NK-92 (cell line): ENCODE measurements around the gene PKNOX2.

ENCODE experiments used
- DNase-seq: peaks from one replicate; lab custom pipeline; 2025; ENCODE audit not compliant: unreplicated experiment; lab: John Stamatoyannopoulos, UW

PKNOX2 gene

DNA sequence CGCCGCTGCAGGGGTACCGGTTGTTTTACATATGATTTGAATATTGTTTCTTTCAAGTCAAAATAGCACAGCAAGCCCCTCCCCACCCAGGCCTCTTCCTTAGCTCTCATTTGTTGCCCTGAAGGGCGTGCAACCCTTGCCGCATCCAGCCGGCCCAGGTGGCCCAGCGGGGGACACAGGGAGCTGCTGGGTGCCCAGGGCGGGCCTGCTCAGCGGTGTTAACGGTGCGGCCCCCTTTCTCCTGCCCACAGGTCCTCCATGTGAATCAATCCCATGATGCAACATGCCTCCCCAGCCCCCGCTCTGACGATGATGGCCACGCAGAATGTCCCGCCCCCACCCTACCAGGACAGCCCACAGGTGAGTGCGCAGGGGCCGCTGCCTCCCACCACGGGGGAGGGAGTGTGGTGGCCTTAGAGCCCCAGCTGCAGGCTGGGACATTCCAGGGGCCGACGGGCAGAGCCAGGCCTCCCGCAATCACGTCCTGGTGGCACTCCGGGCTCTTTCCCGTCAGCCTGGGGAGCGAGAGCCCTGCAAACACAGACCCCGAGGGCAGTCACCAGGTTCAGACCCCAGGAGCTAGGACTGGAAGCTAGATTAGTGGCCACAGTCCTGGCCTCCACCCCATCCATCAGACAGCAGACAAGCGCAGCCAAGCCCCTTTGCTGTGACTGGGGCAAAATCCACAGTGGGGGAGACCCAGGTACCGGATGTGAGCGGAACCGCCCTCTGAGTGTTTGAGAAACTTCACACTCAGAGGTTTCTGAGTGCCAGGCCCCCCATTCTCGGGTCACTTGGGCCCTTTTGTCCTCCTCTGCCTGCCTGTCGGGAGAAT lies 186.7 kb downstream of the PKNOX2 start:
- no peak for DNase-seq

DNA sequence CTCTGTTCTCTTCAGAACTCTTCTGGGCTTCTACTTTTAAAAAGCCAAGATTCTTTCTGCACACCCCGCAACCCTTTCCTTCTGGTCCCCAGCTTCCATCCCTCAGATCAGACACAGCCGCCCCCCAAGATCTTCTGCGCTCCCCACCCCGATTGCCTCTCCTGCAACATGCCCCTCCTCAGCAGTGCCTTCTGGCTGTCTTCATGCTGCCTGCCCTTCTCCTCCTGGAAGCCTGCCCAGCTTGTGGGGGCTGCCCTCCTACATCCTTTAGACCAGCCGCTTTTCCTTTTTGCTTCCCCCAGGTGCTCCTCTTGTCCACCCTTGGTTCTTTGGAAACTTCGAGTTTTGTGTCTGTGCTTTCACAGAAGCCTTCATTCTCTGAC lies 187.3 kb downstream of the PKNOX2 start:
- DNase-seq = no peak

GRCh38 chr11:125356797-125357196 lies 192.2 kb downstream of the PKNOX2 start:
- DNase-seq = no peak

DNA sequence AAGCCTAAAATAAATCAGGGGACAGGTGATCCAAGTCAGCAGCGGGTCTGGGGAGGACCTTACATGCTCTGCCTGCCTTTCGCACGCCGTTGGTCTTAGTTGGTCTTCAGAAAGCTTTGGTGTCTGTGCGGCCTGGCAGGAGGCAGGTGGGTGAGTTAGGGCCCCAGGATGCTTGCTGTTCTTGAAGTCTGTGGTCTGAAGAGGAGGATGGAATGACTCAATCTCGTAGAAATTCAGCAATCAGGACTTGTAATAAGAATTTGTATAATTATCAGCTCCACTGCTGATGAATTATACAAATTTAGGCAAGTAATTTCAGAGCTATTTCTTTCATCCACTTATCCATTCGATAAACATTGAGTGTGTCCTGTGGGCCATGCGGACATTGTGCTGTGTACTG lies 193.0 kb downstream of the PKNOX2 start:
- no peak for DNase-seq

DNA sequence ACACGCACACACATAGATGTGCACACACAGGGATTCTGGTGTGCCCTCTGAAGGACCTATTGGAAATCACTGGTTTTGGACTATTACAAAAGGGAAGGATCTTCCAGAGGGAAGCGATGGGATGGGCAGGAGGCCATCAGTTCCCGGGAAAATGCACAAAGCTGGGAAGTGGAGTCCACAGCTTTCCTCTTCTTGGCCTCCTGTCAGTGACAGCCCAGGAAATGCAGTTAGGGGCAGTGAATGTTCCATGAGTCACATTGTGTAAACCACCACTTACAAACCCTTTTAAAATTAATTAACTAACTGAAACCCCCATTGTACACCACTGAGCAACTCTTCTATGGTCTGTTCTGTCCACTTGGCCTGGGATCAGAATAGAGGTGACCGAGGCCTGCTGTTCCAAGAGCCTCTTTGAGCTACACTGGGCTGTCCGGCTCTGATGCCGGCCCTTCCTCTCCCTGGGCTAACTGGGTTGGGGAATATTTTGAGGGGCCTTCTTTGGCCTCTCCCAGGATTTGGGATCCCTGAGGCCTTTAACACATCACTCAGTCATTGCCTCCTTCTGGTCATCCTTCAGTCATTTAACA lies 193.8 kb downstream of the PKNOX2 start:
- no peak for DNase-seq

DNA sequence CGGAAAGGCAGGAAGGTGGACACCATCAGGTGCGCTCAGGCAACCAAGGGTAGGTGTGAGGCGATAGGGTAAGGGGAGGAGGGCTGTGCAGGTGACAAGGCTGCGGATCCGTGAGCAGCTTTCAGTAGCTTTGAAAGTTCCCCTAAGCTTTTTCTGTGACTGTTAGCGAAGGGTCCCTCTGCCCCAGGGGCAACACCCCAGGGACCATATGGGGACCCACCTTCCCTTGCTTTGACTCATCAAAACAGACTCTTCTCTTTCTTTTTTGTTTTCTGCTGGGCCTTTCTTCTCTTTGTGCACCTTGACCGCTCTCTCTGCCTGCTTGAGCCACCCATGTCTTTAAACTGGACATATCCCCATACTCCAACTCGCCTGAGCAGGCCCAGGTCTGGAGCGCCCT lies 194.6 kb downstream of the PKNOX2 start:
- no peak for DNase-seq

DNA sequence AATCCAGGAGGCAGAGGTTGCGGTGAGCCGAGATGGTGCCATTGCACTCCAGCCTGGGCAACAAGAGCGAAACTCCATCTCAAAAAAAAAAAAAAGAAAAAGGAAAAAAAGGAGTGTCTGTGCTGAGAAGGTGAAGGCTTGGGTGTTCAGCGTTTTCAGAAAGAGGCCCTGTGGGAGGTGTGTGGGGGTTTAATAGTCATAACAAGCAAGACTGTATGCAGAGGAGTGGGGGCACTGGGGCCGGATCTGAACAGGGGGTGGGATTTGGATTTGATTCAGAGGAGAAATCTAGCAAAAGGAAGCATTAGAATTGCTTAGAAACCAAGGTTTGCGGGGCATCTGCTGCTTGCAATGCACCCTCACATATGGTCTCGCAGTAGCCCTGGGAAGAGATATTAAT lies 195.5 kb downstream of the PKNOX2 start:
- DNase-seq = no peak

DNA sequence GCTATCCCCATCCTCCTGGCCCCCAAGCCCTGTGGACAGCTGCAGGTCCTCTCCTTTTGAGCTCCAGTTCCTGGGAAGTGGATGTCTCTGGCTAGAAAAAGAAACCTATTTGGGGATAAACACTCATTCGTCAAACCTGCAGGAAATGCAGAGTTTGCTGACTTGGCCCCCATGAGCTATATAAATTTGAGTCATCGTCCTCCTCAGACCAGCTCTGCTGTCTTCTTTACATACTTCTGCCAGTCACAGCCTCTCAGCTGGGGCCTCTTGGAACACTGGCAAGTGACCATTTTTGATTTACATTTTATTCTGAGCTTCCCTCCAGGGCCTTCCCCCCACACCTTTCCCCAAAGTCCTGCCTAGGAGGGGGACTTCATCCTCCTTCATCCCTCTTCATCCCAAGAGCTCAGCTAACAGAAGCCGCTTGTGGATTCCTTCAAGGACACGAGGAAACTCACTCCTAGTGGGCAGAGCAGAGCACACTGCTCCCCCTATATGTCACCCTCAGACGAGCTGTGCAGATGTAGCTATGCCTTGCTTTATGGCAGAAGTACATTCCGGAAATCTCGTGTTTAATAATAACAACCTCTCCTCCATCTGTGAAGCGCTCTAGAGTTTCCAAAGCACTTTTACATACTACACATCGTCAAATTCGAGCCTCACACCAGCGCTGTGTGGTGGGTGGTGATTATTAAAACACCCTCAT lies 199.7 kb downstream of the PKNOX2 start:
- DNase-seq = no peak

DNA sequence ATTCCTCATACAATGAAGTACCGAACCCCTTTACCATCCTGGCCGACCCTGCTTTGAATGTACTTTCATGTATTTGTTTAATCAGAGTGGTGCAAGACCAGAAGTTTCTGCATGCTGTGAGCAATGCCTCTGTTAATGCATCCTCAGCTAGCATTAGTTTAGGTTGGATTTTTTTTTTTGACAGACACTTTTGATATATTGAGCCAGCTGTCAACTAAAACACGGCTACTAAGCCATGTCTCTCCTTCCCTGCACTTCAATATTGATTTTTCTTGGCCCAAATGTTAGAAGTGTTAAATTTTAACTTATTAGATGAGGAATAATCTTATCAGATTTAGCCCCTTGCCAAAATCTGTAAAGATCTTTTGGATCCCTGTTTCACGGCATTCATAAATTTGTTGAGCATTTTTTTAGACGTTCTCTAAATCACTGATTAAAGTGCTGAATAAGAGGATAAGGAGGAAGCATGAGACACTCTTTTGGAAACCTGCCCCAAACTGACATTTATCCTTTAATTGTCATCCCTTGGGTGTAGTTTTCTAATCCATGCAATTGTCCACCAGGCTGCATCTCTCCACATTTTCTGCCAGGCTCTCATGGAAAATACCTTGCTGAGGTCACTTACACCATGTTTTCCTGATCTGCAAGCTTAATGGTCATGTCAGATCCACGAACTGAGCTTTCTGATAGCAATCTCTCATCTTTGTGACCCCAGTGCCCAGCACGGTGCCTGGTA lies 200.8 kb downstream of the PKNOX2 start:
- no peak for DNase-seq

- DNase-seq = no peak
Measured at GRCh38 chr11:125367710-125368109, 203.2 kb downstream of the PKNOX2 start.

- no peak for DNase-seq
Measured at GRCh38 chr11:125368757-125369156, 204.2 kb downstream of the PKNOX2 start.

GRCh38 chr11:125369808-125370207 lies 205.3 kb downstream of the PKNOX2 start:
- no peak for DNase-seq

DNA sequence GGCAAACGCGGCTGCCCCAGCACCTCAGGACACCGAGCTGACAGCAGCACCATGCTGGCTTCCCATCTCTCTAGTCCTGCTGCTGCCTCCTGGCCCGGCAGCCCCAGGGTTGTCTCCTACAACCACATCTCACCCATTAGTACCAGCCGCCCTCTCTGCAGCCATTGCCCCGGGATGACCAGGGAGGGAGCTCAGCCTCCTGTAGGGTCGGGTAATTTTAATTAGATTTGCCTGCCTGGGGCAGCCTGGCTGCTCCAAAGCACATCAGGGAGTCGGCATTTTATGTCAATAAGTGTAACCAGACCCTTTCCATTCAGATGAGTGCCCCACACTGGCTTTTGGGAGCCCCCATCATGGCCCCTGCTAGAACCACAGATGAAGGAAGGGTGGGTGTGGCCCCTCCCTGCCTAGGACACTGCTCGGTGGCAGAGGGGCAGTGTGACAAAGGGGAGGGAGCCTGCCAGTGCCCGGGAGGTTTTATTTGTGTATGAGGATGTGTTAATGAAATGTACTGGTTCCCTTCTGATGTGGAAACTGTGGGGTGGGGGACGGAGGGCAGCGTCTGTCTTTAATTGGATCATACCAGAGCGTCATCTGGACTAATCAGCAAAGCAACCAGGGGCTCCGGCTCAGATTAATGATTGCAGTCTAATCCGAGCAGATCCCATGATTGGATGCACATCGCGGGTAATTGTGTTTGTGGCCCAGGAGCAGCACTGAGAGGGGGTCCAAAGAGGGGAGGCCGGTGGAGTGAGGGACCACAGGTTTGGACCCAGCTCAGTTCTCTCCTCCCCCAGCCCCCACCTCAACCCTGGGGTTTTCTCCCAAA lies 206.2 kb downstream of the PKNOX2 start:
- DNase-seq = no peak

GRCh38 chr11:125371431-125371935 lies 206.9 kb downstream of the PKNOX2 start:
- DNase-seq = no peak

GRCh38 chr11:125372088-125372487 lies 207.5 kb downstream of the PKNOX2 start:
- DNase-seq = no peak

GRCh38 chr11:125372911-125373310 lies 208.4 kb downstream of the PKNOX2 start:
- no peak for DNase-seq

DNA sequence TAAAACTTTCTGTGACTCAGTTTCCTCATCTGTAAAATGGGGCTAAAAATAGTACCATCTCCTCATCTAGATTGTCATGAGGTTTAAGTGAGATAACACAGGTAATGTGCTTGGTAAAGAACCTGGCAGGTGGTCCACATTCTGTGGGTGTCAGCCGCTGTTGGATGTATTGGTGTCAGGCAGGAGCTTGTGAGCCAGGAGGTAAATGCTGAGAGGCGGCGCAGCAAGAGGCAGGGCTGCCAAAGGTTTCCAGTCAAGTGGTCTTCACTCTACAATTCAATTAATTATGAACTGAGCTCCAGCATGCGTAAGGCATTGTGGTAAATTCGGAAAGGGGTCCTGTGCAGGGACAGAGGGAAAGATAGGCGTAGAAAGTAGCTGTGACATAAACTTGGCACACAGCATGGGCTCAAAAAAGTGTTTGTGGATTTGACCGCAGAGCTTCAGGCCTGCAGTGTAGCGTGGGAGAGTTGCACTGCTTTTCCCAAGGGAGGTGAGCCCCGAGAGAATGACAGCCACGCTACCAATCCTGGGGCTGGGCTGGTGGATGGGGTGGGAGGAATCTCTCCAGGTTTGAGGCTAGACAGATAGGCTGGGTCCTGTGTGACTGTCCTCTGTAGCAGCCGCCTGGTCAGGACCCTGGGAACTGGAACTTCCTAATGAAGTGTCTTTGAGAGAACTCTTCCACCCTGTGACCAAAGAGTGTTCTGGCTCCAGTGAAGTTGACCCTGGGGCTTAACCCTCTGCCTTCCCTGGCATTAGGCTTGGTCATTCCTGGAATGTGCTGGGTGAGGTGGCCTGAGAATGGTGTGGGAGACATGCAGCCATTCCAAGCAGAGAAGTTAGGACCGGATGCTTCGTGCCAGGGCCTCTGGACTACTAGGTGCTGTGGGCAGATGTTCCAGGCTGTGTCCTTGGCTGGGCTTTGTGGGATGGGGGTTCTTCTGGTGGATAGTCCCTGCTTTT lies 209.2 kb downstream of the PKNOX2 start:
- no peak for DNase-seq

DNA sequence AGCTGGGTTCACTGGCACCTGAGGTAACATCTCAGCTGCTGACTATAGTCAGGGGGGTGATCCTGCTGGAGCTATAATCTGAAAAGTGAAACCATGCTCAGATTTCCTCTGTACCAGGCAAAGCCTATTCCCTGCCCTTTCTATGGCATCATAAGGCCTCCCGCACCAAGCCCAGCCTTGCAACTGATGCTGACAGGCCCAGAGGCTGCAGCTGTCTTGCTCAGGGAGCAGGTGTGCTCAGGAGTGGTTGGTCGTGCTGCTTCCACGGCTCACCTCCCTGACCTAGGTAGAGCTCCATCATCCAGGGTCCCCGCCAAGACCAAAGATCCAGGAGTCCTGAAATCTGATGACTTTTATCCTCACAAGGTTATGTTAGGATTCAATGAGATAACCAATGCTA lies 209.8 kb downstream of the PKNOX2 start:
- no peak for DNase-seq

DNA sequence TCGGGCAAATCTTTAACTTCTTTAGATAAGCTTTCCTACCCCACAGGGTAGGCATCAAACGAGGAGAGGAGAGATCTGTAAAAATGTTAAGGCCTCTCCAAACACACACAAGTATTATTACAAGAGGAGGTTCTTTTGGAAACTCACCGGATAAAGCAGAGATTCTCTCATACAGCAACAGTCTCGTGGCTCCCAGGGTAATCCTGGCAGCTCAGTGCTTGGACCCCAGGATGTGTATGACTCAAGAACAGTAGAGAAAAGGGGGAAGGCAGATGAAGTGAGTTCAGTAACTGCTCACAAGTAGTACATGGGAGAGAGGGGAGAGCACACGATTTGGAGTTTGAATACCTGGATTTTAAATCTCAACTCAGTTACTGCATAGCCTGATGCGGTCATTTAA lies 210.6 kb downstream of the PKNOX2 start:
- DNase-seq = no peak
